ENCODE results near the gene TMEM256.

Gene TMEM256

DNA sequence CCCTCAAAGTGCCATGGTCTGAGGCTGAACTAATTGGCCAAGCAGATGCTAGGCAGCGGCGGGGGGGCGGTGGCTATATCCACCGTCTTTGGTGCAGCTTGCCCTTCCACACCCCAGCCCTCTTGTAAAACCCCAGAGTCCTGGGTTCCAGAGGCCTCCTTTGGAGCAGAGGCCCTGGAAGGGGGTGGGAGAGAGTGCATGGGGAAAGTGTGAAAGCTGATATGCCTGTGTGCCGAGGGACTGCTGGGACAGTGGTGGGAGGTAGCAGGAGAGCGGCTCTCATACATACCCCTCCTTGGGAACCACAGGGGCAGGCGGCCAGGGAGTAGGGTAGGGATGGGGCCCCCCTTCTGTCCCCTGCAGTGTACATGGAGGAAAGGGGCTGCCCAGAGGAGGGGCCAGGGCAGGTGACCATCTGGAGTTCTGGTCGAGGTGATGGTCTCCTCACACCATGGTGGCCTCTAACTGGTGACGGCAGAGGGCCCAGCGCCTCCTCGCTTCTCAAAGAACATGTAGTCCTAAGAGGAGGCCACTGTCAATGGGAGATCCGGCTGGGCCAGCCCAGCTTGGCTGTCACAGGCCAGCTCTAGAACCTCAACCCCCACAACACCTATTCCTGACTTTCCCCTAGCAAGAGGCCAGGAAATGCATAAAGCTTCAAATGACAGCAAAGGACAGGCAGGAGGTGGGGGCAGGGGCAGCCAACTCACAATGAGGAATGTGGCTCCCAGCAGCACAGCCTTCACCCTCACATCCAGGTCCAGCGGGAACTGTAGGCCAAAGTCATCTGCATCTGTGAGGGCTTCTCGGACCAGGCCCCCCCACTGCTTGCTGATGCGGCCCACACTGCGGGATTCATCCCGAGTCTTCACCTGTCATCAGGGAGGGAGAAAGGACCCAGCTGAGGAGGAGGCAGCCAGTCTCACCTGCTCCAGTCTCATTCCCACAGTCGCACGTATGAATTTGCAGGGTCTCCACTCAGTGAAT lies 13.7 kb downstream of the TMEM256 start (continued):
- TF ChIP-seq, protein P1, sequence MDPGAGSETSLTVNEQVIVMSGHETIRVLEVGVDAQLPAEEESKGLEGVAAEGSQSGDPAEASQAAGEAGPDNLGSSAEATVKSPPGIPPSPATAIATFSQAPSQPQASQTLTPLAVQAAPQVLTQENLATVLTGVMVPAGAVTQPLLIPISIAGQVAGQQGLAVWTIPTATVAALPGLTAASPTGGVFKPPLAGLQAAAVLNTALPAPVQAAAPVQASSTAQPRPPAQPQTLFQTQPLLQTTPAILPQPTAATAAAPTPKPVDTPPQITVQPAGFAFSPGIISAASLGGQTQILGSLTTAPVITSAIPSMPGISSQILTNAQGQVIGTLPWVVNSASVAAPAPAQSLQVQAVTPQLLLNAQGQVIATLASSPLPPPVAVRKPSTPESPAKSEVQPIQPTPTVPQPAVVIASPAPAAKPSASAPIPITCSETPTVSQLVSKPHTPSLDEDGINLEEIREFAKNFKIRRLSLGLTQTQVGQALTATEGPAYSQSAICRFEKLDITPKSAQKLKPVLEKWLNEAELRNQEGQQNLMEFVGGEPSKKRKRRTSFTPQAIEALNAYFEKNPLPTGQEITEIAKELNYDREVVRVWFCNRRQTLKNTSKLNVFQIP (CRISPR knock-in tag; IDR thresholded peaks at IDR 0.05; ENCODE audit: borderline replicate concordance, low read depth), result no peak
- TF ChIP-seq ISL1 (CRISPR knock-in tag; IDR thresholded peaks at IDR 0.05) (no peak), PPARA (CRISPR knock-in tag; IDR thresholded peaks at IDR 0.05; ENCODE audit: borderline replicate concordance) (no peak), ZNF8 (CRISPR knock-in tag; IDR thresholded peaks at IDR 0.05) (no peak)
- TF ChIP-seq, protein P2, sequence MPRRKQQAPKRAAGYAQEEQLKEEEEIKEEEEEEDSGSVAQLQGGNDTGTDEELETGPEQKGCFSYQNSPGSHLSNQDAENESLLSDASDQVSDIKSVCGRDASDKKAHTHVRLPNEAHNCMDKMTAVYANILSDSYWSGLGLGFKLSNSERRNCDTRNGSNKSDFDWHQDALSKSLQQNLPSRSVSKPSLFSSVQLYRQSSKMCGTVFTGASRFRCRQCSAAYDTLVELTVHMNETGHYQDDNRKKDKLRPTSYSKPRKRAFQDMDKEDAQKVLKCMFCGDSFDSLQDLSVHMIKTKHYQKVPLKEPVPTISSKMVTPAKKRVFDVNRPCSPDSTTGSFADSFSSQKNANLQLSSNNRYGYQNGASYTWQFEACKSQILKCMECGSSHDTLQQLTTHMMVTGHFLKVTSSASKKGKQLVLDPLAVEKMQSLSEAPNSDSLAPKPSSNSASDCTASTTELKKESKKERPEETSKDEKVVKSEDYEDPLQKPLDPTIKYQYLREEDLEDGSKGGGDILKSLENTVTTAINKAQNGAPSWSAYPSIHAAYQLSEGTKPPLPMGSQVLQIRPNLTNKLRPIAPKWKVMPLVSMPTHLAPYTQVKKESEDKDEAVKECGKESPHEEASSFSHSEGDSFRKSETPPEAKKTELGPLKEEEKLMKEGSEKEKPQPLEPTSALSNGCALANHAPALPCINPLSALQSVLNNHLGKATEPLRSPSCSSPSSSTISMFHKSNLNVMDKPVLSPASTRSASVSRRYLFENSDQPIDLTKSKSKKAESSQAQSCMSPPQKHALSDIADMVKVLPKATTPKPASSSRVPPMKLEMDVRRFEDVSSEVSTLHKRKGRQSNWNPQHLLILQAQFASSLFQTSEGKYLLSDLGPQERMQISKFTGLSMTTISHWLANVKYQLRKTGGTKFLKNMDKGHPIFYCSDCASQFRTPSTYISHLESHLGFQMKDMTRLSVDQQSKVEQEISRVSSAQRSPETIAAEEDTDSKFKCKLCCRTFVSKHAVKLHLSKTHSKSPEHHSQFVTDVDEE (CRISPR knock-in tag; IDR thresholded peaks at IDR 0.05), result no peak

DNA sequence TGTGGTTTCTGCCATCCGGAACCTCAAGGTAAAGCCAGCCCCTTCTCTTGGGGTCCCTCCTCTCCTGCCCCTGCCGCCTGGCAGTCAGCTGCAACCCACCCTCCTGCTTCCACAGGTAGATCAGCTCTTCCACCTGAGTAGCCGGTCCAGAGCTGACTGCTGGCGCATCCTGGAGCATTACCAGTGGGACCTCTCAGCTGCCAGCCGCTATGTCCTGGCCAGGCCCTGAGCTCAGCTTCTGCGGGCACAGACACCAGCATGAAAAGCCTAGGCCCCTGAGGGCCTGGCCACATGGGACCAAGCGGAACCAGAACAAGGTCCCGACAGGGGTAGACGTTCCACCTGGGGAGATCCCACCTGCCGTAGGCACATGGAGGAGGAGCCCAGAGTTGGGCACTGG lies 15.0 kb downstream of the TMEM256 start:
- TF ChIP-seq, protein P2 (CRISPR knock-in tag; IDR thresholded peaks at IDR 0.05), result no peak
- TF ChIP-seq, protein P1 (CRISPR knock-in tag; IDR thresholded peaks at IDR 0.05; ENCODE audit: borderline replicate concordance, low read depth), result no peak
- no peak for TF ChIP-seq OSR1 (CRISPR knock-in tag; IDR thresholded peaks at IDR 0.05)
- TF ChIP-seq, protein P3, sequence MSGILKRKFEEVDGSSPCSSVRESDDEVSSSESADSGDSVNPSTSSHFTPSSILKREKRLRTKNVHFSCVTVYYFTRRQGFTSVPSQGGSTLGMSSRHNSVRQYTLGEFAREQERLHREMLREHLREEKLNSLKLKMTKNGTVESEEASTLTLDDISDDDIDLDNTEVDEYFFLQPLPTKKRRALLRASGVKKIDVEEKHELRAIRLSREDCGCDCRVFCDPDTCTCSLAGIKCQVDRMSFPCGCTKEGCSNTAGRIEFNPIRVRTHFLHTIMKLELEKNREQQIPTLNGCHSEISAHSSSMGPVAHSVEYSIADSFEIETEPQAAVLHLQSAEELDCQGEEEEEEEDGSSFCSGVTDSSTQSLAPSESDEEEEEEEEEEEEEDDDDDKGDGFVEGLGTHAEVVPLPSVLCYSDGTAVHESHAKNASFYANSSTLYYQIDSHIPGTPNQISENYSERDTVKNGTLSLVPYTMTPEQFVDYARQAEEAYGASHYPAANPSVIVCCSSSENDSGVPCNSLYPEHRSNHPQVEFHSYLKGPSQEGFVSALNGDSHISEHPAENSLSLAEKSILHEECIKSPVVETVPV (CRISPR knock-in tag; IDR thresholded peaks at IDR 0.05), result no peak
- TF ChIP-seq ARNTL (CRISPR knock-in tag; IDR thresholded peaks at IDR 0.05; ENCODE audit: borderline replicate concordance, low read depth), result no peak
- TF ChIP-seq ZFP30 (CRISPR knock-in tag; IDR thresholded peaks at IDR 0.05), result no peak
- TF ChIP-seq, protein P4, sequence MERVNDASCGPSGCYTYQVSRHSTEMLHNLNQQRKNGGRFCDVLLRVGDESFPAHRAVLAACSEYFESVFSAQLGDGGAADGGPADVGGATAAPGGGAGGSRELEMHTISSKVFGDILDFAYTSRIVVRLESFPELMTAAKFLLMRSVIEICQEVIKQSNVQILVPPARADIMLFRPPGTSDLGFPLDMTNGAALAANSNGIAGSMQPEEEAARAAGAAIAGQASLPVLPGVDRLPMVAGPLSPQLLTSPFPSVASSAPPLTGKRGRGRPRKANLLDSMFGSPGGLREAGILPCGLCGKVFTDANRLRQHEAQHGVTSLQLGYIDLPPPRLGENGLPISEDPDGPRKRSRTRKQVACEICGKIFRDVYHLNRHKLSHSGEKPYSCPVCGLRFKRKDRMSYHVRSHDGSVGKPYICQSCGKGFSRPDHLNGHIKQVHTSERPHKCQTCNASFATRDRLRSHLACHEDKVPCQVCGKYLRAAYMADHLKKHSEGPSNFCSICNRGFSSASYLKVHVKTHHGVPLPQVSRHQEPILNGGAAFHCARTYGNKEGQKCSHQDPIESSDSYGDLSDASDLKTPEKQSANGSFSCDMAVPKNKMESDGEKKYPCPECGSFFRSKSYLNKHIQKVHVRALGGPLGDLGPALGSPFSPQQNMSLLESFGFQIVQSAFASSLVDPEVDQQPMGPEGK (CRISPR knock-in tag; IDR thresholded peaks at IDR 0.05; ENCODE audit: borderline replicate concordance), result no peak
- TF ChIP-seq BACH2 (CRISPR knock-in tag; IDR thresholded peaks at IDR 0.05; ENCODE audit: borderline replicate concordance), result no peak
- no peak for TF ChIP-seq ZNF565 (CRISPR knock-in tag; conservative IDR thresholded peaks at IDR 0.05; ENCODE audit: low read depth)
- TF ChIP-seq TCF4 (CRISPR knock-in tag; IDR thresholded peaks at IDR 0.05; ENCODE audit: borderline replicate concordance), result no peak
- TF ChIP-seq ISL1 (CRISPR knock-in tag; IDR thresholded peaks at IDR 0.05), result no peak
- no peak for TF ChIP-seq ZFP3 (CRISPR knock-in tag; IDR thresholded peaks at IDR 0.05)
- TF ChIP-seq TOX (CRISPR knock-in tag; IDR thresholded peaks at IDR 0.05; ENCODE audit: borderline replicate concordance), result no peak
- ATAC-seq, result no peak
